ENCODE measurements around the gene DTWD2. TPM values are rescaled to one million over a fixed set of nuclear protein-coding genes. Genes with fewer than 3 reads are reported as not detected.
"Not testable (repeated sequence)": the region's sequence is repeated elsewhere in the genome, so short reads cannot be mapped to it uniquely, and the experiment has no call there.

The DTWD2 gene
- total RNA-seq, 4 donors from 2014 or later: 2.8 to 7.1 (median 3.4) TPM

DNA sequence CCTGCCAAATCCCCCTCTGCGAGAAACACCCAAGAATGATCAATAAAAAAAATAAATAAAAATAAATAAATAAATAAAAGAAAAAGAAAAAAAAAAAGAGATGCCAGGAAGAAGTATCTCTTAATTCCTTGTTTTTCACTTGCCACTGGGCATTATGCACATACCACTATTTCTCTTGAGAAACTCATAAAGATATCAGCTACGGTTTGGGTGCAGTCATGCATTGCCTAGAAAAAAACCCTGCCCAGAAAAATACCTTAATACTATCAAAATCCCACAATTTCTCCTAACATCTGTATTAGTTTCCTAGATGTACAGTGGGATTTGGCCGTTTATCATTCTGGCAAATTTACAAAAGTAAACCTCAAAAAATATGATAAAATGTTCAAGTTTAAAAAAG lies 22.5 kb downstream of the DTWD2 start:
- TF ChIP-seq, protein P1, sequence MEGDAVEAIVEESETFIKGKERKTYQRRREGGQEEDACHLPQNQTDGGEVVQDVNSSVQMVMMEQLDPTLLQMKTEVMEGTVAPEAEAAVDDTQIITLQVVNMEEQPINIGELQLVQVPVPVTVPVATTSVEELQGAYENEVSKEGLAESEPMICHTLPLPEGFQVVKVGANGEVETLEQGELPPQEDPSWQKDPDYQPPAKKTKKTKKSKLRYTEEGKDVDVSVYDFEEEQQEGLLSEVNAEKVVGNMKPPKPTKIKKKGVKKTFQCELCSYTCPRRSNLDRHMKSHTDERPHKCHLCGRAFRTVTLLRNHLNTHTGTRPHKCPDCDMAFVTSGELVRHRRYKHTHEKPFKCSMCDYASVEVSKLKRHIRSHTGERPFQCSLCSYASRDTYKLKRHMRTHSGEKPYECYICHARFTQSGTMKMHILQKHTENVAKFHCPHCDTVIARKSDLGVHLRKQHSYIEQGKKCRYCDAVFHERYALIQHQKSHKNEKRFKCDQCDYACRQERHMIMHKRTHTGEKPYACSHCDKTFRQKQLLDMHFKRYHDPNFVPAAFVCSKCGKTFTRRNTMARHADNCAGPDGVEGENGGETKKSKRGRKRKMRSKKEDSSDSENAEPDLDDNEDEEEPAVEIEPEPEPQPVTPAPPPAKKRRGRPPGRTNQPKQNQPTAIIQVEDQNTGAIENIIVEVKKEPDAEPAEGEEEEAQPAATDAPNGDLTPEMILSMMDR (IDR thresholded peaks at IDR 0.05): no peak
- no peak for ATAC-seq (ENCODE audit: low FRiP score)

GRCh38 chr5:118964970-118965369 lies 23.4 kb downstream of the DTWD2 start:
- not testable (repeated sequence) for ATAC-seq (ENCODE audit: low FRiP score); DNase-seq (ENCODE audit: low spot score)

More for the DNA sequence above, 22.5 kb downstream of the DTWD2 start:
- no peak for DNase-seq (ENCODE audit: low spot score)

DNA sequence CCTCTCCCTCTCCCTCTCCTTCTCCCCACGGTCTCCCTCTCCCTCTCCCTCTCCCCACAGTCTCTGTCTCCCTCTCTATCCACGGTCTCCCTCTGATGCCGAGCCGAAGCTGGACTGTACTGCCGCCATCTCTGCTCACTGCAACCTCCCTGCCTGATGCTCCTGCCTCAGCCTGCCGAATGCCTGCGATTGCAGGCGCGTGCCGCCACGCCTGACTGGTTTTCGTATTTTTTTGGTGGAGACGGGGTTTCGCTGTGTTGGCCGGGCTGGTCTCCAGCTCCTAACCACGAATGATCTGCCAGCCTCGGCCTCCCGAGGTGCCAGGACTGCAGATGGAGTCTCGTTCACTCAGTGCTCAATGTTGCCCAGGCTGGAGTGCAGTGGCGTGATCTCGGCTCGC lies 24.0 kb downstream of the DTWD2 start:
- not testable (repeated sequence) for DNase-seq (ENCODE audit: low spot score); ATAC-seq (ENCODE audit: low FRiP score)

GRCh38 chr5:118963169-118963568 lies 25.2 kb downstream of the DTWD2 start:
- no peak for DNase-seq (ENCODE audit: low spot score)
- TF ChIP-seq, protein P1 (IDR thresholded peaks at IDR 0.05): no peak
- ATAC-seq (ENCODE audit: low FRiP score): no peak

- ATAC-seq (ENCODE audit: low FRiP score) (no peak), DNase-seq (ENCODE audit: low spot score) (no peak)
- TF ChIP-seq, protein P1 (IDR thresholded peaks at IDR 0.05): no peak
Observed at GRCh38 chr5:118960557-118960956, 27.8 kb downstream of the DTWD2 start.

GRCh38 chr5:118956727-118957126 lies 31.6 kb downstream of the DTWD2 start:
- no peak for ATAC-seq (ENCODE audit: low FRiP score)
- DNase-seq (ENCODE audit: low spot score): no peak
- TF ChIP-seq, protein P1 (IDR thresholded peaks at IDR 0.05): no peak

GRCh38 chr5:118953652-118954005 lies 34.7 kb downstream of the DTWD2 start:
- ATAC-seq (ENCODE audit: low FRiP score) (no peak), DNase-seq (ENCODE audit: low spot score) (no peak)
- TF ChIP-seq, protein P1 (IDR thresholded peaks at IDR 0.05): no peak

DNA sequence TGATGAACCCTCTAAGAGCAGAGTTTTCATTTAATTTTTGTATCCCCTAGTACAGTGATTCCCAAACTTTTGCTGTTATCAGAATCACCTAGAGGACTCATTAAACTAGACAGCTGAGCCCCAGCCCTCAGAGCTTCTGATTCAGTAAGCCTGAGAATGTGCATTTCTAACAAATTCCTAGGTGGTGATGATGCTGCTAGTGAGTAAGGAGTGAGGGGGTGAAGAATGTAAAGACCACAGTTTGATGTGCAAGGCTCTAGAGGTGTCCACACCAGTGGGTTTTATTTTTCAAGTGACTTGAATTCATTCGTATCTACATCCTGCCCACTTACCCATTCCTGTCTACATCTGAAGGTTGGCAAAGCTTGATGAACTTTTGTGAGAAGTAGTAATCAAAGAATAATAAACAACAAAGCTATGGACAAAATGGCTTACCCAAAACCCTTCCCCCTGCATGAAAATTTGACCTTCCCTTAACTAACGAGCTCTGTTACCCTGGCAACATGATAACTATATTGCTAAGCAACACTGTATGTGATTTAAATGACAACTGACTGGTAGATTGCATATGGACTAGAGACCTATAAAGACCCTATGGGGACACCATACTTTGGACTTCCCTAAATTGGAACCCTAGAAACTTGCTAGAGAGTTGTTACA lies 35.2 kb downstream of the DTWD2 start:
- TF ChIP-seq, protein P1 (IDR thresholded peaks at IDR 0.05): no peak
- DNase-seq (ENCODE audit: low spot score) (no peak), ATAC-seq (ENCODE audit: low FRiP score) (no peak)

GRCh38 chr5:118952306-118952705 lies 36.0 kb downstream of the DTWD2 start:
- not testable (repeated sequence) for ATAC-seq (ENCODE audit: low FRiP score); DNase-seq (ENCODE audit: low spot score)

- DNase-seq (ENCODE audit: low spot score); ATAC-seq (ENCODE audit: low FRiP score): not testable (repeated sequence)
Observed at GRCh38 chr5:118950354-118950753, 38.0 kb downstream of the DTWD2 start.

Measured in omental fat pad (tissue), 4 donors.